ENCODE results near the gene MEF2B. TPM values are rescaled to one million over a fixed set of nuclear protein-coding genes. Genes with fewer than 3 reads are reported as not detected.

MEF2B gene
- total RNA-seq, 4 donors from 2014 or later: 0.21 to 3.7 TPM; not detected in 2

- DNase-seq (ENCODE audit: low spot score in 2 of 2): no peak
- Histone ChIP-seq H3K9me3 (no peaks in the 10 kb centered on the region), H3K36me3 (peaks cover 0 to 35% (median 12%) of the 10 kb centered on the region in 3 donors), H3K4me3 (no peak overlapping the region), H3K27me3 (no peaks in the 10 kb centered on the region), H3K4me1 (peaks cover 0 to 10% (median 6%) of the 10 kb centered on the region in 4 donors), H3K27ac (no peak overlapping the region)
- TF ChIP-seq POLR2A (IDR thresholded peaks at IDR 0.05) (no peak), CTCF (IDR thresholded peaks at IDR 0.05) (no peak), EP300 (IDR thresholded peaks at IDR 0.05) (no peak)
- 80 to 84% methylated on average over 13 of the region's 17 CpGs for WGBS, 2 donors
These were observed 24.8 kb downstream of the MEF2B start for GRCh38 chr19:19145281-19145680.

GRCh38 chr19:19142347-19142746 lies 27.7 kb downstream of the MEF2B start:
- H3K9me3 ChIP-seq: no peaks in the 10 kb centered on the region
- H3K4me1 ChIP-seq: peaks cover 0 to 16% (median 11%) of the 10 kb centered on the region in 4 donors
- no peak for DNase-seq (ENCODE audit: low spot score in 2 of 2)
- H3K27ac ChIP-seq: no peak overlapping the region
- no peak for TF ChIP-seq POLR2A (IDR thresholded peaks at IDR 0.05)
- TF ChIP-seq CTCF (IDR thresholded peaks at IDR 0.05): no peak
- no peak for TF ChIP-seq EP300 (IDR thresholded peaks at IDR 0.05)
- peaks cover 0 to 11% (median 8%) of the 10 kb centered on the region in 3 donors for H3K36me3 ChIP-seq
- no peaks in the 10 kb centered on the region for H3K27me3 ChIP-seq
- 90 to 93% methylated on average over 12 of the region's 12 CpGs for WGBS, 2 donors
- H3K4me3 ChIP-seq: no peak overlapping the region

DNA sequence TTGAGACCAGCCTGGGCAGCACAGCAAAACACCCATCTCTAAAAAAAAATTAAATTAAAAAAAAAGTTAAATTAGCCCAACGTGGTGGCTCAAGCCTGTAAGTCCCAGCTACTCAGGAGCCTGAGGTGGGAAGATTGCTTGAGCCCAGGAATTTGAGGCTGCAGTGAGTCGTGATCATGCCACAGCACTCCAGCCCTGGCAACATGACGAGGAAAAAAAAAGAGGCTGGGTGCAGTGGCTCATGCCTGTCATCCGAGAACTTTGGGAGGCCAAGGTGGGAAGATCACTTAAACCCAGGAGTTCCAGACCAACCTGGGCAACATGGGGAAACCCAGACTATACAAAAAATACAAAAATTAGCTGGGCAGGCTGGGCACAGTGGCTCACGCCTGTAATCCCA lies 29.6 kb downstream of the MEF2B start:
- Histone ChIP-seq H3K27me3 (no peaks in the 10 kb centered on the region), H3K27ac (no peak overlapping the region), H3K4me3 (no peak overlapping the region), H3K36me3 (no peaks in the 10 kb centered on the region), H3K4me1 (peaks cover 0 to 13% (median 8%) of the 10 kb centered on the region in 4 donors), H3K9me3 (no peaks in the 10 kb centered on the region)
- 61 to 77% methylated on average over 5 of the region's 5 CpGs for WGBS, 2 donors
- no peak for DNase-seq (ENCODE audit: low spot score in 2 of 2)
- TF ChIP-seq CTCF (IDR thresholded peaks at IDR 0.05) (no peak), POLR2A (IDR thresholded peaks at IDR 0.05) (no peak)

DNA sequence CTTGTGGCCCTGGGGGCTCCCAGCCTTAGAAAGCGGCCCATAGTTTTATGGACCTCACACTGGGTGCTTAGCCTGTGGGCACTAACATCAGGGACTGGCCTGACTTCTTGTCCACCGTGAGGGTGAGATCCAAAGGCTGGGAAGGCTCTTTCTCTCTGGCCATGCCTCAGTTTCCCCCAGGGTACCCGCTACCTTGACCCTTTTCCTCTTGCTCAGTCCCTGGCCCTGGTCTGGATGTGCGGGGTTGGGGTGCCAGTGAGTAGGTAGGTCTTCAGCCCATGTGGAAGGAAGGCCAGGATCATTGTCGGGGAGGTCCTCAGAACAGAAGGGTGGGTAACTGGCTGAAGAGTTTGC lies 30.2 kb downstream of the MEF2B start:
- TF ChIP-seq POLR2A (IDR thresholded peaks at IDR 0.05) (no peak), EP300 (IDR thresholded peaks at IDR 0.05) (no peak), CTCF (IDR thresholded peaks at IDR 0.05) (no peak)
- no peaks in the 10 kb centered on the region for H3K36me3 ChIP-seq
- H3K27me3 ChIP-seq: no peaks in the 10 kb centered on the region
- no peaks in the 10 kb centered on the region for H3K9me3 ChIP-seq
- H3K27ac ChIP-seq: no peak overlapping the region
- no peak for DNase-seq (ENCODE audit: low spot score in 2 of 2)
- WGBS, 2 donors: 53 to 54% methylated on average over 5 of the region's 5 CpGs
- no peak overlapping the region for H3K4me3 ChIP-seq
- peaks cover 0 to 15% (median 8%) of the 10 kb centered on the region in 4 donors for H3K4me1 ChIP-seq

GRCh38 chr19:19138109-19138981 lies 31.7 kb downstream of the MEF2B start, which contains the start of gene TMEM161A:
TSS of gene TMEM161A (minus strand) at chr19:19138478. CDS start at chr19:19138428, 50 bp downstream.
- 4% methylated on average over 37 to 38 of the region's 42 CpGs for WGBS, 2 donors
- peak within 1 kb of the TSS; percentile 30 to 85 (median 63) for H3K27ac ChIP-seq
- TF ChIP-seq EP300 (IDR thresholded peaks at IDR 0.05): peak in 1 of 2 donors; percentile 73
- peak in 1 of 2 donors; percentile 54 for TF ChIP-seq POLR2A (IDR thresholded peaks at IDR 0.05)
- peak in 1 of 5 experiments; percentile 17 for TF ChIP-seq CTCF (IDR thresholded peaks at IDR 0.05)
- no peaks in the 10 kb centered on the region for H3K27me3 ChIP-seq
- H3K9me3 ChIP-seq: no peaks in the 10 kb centered on the region
- H3K4me3 ChIP-seq: peak within 1 kb of the TSS; percentile 63 to 85 (median 82)
- H3K4me1 ChIP-seq: peaks cover 0 to 19% (median 8%) of the 10 kb centered on the region in 4 donors
- H3K36me3 ChIP-seq: peaks cover 0 to 3% (median 0%) of the 10 kb centered on the region in 3 donors
- DNase-seq (ENCODE audit: low spot score in 2 of 2): peak; percentile 93 to 98
